T follicular helper cell (primary cell): ENCODE results near the gene P2RX1.

ENCODE experiments used
- DNase-seq: peaks from one replicate; pipeline ENCODE4 v3.0.0-alpha.2; 2020; ENCODE audit warnings: low read depth
- total RNA-seq, 2 experiments: gene quantifications; one replicate each; lab custom pipeline; 2026; lab: John Stamatoyannopoulos, UW

Gene P2RX1
- 0 reads per million in 2 experiments for total RNA-seq

DNA sequence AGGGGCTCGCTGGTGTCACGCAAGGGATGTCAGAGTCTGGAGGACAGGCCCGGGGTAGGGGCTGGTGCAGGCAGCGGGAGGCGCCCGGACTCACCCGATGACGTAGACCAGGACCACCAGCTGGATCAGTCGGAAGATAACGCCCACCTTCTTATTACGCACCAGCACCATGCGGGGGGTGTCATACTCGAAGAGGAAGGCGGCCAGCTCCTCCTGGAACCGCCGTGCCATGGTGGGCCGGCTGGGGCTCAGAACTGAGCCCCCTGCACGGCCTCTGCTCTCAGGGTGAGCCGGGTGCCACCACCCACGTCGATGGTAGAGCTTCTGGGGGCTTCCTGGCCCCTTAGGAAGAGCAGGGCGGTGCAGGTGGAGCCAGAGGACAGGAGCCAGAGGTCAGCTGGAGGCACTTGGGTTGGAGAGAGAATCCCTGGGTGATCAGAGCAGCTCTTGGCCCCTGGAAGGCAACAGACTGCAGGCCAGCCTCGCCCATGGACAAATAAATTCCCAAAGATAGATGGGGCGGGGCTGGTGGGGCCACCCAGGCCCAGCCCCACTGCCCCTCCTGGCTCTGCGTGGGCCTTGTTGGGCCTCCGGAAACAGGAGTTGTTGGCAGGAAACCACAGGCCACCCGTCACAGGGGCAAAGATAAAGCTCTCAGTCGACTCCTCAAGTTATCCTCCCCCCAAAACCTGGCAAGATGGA lies at the start of gene P2RX1:
Gene P2RX1, minus strand, starts transcription at position 471 of the 702 bp plus-strand sequence. Its CDS starts 240 bp downstream, at position 231.
- DNase-seq = no peak

DNA sequence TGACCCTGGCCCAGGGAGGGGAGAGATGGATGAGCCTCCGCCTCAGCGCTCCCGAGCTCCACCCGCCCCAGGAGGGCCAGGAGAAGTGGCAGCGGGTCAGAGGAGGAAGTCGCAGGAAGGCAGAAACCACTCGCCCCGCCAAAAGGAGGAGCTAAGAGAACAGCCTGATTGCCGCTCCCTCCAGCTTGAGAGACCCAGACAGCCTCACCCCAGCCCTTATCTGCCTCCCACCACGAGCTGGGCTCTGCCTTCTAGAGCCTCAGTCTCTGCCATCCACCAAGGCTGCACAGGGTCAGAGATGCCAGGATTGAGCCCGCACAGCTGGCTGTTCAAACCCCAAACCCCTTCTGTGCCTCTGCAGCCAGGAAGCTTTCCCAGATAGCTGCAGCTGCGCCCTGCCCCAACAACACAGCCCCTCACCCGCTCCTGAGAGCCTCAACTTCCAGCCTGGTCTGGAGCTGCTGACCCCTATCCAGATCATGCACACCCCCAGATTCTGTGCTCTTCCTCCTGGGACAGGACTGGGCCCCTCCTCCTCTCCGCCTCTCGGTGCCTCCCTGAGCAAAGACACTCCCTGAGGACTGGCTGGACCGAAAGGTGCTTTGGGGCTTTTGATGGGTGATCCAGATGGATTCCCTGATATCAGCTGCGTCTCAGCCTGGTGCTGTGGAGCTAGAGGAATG lies 49.0 kb upstream of the P2RX1 start:
- DNase-seq = peak; percentile 46

DNA sequence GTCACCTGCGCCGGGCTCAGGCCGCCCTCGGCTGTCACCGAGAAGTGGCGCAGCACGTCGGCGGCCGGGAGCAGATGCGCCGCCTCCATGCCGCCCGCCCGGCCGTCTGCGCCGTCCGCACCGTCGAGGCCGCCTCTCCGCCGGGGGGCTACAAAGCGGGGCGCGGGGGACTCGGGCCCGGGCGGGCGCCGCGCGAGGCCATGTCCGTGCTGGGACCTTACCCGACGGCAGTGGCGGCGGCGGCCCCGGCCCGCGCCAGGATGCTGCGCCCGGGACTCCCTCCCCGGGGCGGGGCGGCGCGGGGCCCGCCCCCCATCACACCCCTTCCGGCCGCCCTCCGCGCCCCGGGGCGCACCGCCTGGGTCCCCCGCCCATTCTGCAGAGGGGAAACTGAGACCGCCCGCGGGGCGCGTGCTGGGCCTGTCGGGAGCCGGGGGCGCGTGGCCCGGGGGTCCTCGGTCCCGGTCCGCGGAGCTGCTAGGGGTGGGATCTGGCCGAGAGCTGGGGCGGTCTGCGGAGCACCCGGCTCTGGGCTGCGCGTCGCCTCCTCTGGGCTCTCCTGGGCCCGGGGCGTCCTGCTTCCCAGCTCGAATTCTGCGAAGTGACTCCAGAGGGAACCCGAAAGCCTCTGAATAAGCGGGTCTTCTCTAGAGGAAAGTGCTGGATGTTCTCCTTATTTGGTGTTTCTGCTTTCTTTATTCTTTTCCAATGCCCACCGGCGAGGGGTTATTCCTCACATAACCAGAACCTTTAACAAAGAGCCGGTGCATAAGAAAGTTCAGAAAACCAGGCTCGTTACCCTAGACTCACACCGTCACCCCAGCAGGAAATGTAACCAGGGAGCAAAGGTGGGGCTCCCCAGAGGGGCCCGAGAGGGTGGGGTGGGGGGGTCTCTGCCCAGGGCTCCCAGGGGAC lies 48.2 kb upstream of the P2RX1 start, which contains the start of gene ATP2A3:
Gene ATP2A3, minus strand, starts transcription at position 235 of the 915 bp plus-strand sequence. Its CDS starts 146 bp downstream, at position 89.
- peak; percentile 56 for DNase-seq

DNA sequence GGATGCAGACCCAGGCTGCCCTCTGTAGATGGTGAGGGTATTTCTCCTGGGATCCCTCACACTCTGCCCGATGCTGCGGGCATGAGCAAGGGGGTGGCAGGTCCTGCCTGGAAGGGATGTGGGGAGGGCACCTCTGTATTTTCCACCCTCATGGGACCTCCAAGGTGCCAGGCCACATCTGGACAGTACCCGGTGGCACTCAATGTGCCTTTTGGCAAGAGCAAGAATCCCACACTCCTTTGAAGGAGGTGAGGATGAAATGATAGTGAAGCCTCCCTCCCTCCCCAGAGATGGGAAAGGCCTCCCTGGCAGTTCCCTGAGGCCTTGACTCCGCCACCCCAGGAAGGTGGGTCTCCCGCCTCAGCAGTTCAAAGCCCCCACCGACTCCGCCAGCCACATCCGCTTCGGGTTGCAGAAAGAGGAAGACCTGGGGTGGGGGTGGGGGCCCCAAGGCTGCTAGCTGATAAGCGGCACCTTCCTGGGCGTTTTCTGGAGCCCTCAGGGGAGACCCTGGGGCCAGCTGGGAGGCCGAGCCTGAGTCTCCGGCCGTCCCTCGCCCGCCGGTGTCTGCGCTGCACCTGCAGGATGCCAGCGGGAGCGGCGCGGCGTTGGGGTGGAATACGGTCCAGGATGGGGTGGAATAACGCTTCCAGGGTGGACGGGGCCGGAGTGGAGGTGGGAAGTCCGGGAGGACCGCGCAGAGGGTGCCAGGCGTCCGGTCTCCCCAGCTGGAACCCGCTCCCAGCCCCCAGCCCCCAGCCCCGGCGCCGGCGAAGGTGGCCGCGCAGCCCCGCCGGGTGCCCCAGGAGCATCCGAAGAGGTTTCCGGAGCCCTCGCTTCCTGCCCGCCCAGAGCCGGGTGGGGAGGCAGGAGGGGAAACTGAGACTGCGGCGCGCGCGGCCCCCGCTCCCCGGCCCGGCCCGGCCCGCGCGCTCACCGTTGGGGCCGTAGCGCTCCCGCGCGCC lies 47.3 kb upstream of the P2RX1 start:
- DNase-seq = peak; percentile 66

DNA sequence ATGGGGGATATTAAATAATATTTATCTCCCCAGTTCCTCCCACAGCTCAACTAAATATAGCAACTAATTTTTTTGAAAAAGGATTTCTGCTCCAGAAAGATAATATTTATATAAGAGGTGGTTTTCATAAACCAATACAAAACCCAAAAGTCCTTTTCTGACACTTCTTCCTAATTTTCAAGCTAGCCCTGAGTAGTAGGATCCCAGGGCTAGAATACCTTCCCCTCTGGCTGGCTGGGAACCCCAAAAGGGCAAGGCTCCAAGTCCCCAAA lies 46.6 kb upstream of the P2RX1 start:
- DNase-seq = no peak

DNA sequence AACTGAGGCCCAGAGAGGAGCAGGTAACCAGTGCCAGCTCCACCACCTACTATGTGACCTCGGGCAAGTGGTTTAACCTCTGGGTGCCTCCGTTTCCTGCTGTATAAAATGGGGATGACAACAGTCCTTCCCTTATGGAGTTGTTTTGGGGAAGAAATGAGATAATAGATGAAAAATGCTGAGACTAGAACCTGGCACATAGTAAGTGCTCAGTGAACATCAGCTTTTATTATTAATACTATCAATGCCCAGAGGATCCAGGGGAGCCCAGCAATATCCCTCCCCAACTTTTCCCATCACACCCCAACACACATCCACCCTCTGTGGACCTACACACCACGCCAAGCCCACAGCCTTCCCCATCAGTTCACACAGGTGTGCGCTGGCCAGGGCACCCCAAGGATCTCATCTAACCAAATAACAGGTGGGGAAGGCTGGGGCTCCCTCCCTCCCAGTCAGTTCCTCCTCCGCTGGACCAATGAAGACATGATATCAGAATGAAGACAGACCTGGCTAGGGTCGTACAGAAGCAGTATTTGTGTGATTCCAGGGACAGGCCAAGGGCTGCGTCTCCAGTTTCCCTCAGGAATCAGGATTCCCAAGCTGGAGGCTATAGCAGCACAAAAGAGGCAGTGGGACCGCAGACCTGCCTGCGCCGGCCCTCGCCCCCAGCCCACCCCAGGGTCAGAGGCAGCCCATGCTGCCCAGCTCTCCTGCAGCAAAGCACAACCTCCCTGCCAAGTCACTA lies 46.1 kb upstream of the P2RX1 start:
- DNase-seq = no peak

DNA sequence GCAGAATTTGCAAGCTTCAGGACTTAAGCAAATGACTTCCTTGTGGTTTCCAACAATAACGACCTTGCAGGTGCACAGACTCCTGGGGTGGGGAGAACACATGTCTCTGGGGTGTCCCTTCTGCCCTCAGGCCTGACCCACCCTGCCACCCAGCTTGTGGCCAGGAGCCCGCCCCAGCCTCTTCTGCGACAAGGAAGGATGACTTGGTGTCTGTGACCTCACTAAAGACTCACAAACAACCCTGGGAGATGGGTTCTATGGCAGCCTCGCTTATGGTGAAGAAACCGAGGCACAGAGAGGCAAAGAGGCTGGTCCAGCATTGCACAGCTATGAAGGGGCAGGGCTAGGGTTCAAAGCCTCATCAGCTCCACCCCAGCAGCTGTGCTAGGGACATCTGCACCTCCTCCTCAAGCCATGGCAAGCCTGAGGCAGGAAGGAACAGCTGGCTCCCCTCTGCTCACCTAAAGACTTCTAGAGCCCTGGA lies 45.3 kb upstream of the P2RX1 start:
- no peak for DNase-seq

DNA sequence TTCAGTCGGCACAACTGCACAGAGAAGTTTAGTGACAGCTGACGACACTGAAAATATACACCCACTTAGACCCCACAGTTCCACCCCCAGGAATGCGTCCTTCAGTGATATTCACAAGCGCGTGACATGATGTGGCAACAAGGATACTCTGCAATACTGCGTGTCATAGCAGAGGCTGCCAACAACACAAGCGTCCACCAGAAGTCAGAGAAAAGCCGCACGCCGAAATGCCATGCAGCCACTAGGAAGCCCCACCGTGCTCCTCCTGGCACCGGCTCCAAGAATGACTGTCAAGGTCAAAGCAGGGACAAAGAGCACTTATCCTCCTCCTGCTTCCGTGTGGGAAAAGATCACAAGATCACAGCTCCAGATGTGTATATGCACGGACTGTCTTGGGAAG lies 44.5 kb upstream of the P2RX1 start:
- no peak for DNase-seq

DNA sequence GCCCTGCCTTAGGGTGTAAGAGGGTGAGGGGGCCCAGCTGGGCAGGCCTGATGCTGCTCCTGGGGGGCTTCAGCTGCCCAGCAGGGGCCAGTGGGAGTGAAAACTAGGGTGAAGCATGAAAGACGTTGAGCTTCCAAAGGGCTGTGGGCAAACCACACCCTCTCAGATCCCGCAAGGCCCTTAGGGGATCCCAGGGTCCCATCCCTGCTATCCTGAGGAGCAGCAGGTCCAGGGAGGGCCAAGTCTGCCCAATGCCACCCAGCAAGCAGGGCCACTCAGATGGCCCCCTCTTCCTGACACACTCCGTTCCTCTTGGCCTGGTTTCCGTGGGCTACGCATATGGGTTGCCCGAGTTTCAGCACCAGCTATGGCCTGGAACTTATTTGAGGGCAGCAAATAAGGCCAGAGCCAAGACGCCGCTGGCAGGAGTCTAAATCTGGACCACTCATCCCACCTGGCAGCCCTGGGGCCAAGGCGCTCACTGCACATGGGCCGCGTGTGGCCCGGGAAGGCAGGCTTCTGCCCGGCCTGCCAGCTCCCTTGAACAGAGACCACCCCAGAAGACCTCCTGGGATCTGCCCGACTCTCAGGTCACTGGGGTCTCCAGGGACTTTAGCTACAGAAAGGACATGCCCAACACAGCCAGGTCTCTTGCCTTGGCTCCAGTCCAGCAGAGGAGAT lies 43.8 kb upstream of the P2RX1 start:
- no peak for DNase-seq

DNA sequence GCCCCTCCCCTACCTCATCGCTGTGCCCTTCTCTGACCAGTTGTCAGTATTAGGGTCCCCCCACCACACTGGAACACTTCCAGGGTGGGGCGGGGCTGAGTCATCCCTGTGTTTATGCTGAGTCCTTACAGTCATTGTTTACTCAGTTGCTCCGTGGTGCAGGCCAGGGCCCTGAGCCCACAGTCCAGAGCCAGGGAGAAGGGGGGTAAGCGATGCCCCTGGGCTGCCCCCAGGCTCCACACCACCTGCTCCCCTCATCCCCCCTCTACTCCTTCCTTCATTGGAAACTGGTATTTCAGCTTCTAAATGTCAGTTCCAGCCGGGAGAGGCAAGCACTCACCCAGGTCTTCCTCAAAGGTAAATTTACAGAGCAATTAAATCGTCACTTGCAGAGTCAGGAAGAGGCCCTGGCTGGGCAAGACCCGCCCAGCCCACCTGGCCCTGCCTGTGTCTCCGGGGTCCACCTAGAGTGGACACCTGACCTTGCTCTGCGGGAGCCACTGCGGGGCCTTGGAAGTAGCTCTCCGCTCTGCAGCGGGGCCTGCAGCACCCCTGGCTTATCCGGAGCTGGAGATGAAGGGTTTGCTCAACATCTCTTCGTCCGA lies 43.1 kb upstream of the P2RX1 start:
- DNase-seq = no peak

DNA sequence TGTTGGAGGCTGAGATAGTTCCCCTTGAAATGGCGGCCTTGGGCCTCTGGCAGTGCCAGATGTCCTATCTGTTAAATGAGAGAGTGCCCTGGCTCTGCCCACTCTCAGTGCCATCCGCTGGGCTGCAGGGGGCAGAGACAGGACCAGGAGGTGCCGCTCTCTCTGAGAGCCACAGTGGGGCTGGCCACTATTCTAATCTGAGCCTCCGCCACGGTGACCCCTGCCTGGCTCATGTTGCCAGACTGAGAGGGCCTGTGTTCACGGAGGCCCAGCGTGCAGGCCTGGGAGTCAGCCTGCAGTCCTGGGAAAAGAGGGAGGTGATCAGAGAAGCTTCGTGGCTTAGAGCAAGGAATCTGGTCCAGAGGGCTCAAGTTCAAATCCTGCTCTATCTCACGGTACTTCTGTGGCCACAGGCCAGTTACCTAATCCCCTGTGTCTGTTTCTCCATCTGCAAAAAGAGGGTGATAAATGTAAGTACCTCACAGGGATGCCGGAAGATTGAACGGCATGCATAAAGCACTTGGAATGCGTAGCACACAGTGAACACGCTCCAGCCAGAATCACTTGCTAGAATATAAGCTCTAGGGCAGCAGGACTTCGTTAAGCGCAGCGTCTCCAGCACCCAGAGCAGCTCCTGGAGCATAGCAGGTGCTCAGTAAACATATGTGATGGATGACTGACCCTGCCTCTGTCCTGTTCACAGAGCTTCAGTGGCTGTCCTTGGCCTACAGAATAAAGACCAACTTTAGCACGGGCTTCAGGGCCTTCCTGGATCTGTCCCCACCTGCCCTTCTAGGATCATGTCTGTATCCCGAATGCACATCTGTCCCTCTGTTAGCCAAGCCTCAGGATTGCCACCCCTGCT lies 41.7 kb upstream of the P2RX1 start:
- DNase-seq = no peak

DNA sequence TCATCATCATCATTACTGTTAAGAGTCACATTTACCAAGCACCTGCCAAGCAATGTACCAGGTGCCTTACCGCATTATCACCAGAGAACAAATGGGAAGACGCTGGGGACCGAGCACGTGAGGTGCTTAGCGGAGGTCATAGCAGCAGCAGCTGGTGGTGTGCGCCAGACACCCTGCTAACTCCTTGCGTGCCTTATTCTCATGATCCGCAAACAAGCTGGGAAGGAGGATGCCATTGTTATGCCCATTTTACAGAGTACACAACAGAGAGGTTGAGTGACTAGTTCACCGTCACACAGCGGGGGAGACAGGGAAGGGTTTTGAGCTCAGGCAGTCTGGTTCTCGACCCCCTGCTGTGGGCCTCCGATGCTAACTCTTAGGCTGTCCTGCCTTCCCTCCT lies 40.7 kb upstream of the P2RX1 start:
- no peak for DNase-seq

DNA sequence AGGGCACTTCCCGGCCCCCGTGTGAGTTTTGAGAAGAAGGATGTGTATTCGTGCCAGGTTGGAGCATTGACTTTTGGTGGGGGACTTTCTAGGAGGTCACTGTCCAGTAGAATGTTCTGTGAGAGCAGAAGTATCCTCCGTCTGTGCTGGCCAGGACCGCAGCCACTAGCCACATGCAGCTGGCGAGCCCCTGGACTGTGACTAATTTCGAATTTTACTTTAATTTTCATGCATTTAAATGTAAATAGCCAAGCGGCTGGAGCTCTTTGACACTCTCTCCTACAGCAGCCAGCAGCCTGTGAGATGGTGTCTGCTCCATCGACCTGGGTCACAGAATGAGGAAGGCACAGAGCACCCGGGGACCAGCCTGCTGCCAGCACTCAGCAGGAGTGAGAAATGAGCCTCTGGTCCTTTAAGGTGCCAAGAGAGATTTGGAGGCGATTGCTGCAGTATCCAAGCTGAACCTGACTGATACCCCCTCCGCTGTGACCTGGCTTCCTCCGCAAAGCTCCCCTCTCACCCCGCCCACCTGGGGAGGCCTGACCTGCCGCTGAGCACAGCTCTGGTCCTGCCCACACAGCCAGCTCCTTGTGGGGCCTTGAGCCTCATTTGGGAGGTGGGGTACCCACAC lies 40.2 kb upstream of the P2RX1 start:
- no peak for DNase-seq

DNA sequence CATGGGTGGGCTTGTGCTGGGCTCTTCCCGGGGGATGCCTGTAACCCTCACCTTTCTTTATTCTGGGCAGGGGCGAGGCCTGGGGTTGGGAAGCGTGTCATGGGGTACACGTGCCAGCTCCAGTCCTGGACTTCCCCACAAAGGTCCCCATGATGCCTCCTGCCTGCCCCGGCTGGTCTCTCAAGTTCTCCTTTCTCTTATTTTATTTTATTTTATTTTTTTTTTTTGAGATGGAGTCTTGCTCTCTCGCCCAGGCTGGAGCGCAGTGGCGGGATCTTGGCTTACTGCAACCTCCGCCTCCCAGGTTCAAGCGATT lies 39.4 kb upstream of the P2RX1 start:
- no peak for DNase-seq

DNA sequence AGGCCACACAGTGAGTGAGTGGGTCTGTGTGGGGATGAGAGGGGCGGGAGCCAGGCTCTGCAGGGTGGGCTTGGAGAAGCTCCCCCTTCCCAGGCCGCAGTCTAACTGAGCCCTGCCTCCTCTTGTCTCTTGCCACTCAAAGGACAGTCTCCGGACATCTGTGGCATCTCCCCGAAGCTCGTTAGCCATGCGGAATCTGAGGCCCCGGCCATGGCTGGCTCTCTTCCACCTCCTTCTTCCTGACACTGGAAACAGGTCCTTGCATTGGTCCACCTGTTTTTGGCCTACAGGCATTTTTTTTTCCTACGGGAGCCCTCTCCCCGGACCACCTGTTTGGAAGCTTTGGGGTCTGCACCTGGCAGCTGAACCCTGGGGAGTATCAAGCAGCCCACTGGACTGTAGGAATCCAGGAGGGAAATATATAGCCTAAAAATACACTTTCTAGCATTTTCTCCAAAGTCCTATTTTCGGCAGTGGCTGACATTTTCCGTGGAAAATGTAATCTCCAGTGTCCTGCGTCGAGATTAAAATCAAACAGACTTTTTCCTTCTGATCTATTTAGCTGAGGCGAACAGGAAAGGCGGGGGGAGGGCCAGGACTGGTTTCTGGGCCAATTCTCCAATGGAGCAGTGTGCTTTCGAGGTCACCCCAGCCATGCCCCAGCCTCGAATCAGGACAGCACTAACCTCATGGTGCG lies 38.9 kb upstream of the P2RX1 start:
- DNase-seq = no peak

DNA sequence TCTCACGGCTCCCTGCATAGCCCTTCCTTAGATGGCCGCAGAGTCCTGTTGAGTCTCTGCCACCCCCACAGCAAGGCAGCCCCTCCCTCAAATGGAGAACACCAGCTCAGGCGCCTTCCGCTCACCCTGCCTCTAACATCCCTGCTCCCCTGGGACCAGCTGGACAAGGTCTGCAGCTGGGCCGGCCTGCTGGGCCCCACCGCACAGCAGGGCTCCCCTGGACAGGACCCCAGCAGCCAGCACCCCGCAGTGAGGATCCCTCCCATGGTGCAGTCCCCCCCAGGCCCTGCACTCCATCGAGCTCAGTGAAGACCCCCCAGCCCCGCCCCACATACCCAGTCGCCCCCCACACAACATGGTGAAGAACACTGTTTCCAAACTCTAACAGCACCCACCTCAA lies 37.8 kb upstream of the P2RX1 start:
- no peak for DNase-seq

DNA sequence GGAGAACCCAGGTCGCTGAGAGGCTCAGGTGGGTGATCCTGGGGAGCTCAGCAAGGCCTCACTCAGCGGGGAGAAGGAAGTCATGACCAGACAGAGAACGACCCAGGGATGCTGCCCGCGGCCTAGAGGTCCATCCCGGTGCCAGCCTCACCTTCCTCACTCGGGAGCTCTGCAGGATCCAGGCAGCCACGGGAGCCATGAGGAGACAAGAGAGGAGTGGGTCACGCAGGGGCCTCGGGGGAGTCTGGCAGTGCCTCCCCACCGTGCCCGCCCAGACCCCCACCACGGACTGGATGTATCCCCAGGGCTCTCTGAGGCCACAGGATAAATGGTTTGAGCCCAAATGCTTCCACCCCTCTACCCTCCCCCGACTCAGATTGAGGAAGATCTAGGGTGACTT lies 37.3 kb upstream of the P2RX1 start:
- DNase-seq = no peak

DNA sequence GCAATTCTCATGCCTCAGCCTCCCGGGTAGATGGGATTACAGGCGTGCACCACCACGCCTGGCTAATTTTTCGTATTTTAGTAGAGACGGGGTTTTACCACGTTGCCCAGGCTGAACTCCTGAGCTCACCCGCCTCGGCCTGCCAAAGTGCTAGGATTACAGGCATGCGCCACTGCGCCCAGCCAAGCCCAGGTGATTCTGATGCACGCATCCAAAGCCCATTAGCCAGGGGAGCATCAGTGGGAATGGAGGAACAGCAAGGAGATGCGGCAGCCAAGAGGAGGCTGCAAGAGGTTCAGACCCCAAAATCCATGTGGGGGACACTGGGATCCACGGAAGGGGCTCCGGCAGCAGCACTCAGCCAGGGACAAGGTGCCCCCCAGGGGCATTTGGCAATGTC lies 35.9 kb upstream of the P2RX1 start:
- DNase-seq = no peak
